ENCODE measurements around the gene TSN.
A peak's percentile ranks its signal among the peaks of the same experiment; 100 is the strongest.
"Not testable (repeated sequence)": the region's sequence is repeated elsewhere in the genome, so short reads cannot be mapped to it uniquely, and the experiment has no call there.

TSN gene

GRCh38 chr2:121707920-121708361 lies 47.5 kb upstream of the TSN start:
- Histone ChIP-seq H3K27me3 (ENCODE audit: insufficient read depth, low read length, poor library complexity, severe bottlenecking) (no peaks in the 10 kb centered on the region), H3F3A (ENCODE audit: low read depth) (peaks cover 13% of the 10 kb centered on the region; the same call in 1 of the 2 replicates), H3K4me1 (ENCODE audit: insufficient read depth, low read length, poor library complexity, severe bottlenecking) (peaks cover 36% of the 10 kb centered on the region), H3K9me2 (replicated peaks; ENCODE audit: low read depth, low read length) (no peaks in the 10 kb centered on the region), H2AFZ (ENCODE audit: low read length) (peak overlapping the region; percentile 85), H3K9ac (ENCODE audit: low read depth, low read length, poor library complexity, severe bottlenecking) (peak overlapping the region; percentile 45), H3K4me3 (ENCODE audit: low read length, poor library complexity, severe bottlenecking) (peak overlapping the region; percentile 63), H3K9me3 (ENCODE audit: insufficient read depth, low read depth, low read length) (no peaks in the 10 kb centered on the region), H4K20me1 (ENCODE audit: insufficient read depth, low read length, poor library complexity, severe bottlenecking) (no peaks in the 10 kb centered on the region), H3K4me2 (ENCODE audit: low read depth, low read length, poor library complexity, severe bottlenecking) (peak overlapping the region; percentile 79), H3K79me2 (ENCODE audit: insufficient read depth, low read length) (no peaks in the 10 kb centered on the region), H3K36me3 (ENCODE audit: insufficient read depth, low read length) (no peaks in the 10 kb centered on the region)
- TF ChIP-seq EZH2phosphoT487 (IDR thresholded peaks at IDR 0.05; ENCODE audit: borderline replicate concordance) = no peak
- TF ChIP-seq CTCF (conservative IDR thresholded peaks at IDR 0.05; ENCODE audit: low read length) = no peak

GRCh38 chr2:121709776-121710469 lies 45.5 kb upstream of the TSN start:
- Histone ChIP-seq H3F3A (ENCODE audit: low read depth) (peaks cover 13% of the 10 kb centered on the region; the same call in 1 of the 2 replicates), H3K36me3 (ENCODE audit: insufficient read depth, low read length) (no peaks in the 10 kb centered on the region), H3K9me2 (replicated peaks; ENCODE audit: low read depth, low read length) (no peaks in the 10 kb centered on the region), H3K9ac (ENCODE audit: low read depth, low read length, poor library complexity, severe bottlenecking) (no peak overlapping the region), H3K79me2 (ENCODE audit: insufficient read depth, low read length) (no peaks in the 10 kb centered on the region), H2AFZ (ENCODE audit: low read length) (no peak overlapping the region), H3K27me3 (ENCODE audit: insufficient read depth, low read length, poor library complexity, severe bottlenecking) (no peaks in the 10 kb centered on the region), H3K4me2 (ENCODE audit: low read depth, low read length, poor library complexity, severe bottlenecking) (no peak overlapping the region), H3K4me3 (ENCODE audit: low read length, poor library complexity, severe bottlenecking) (no peak overlapping the region), H4K20me1 (ENCODE audit: insufficient read depth, low read length, poor library complexity, severe bottlenecking) (no peaks in the 10 kb centered on the region), H3K9me3 (ENCODE audit: insufficient read depth, low read depth, low read length) (no peaks in the 10 kb centered on the region), H3K4me1 (ENCODE audit: insufficient read depth, low read length, poor library complexity, severe bottlenecking) (peaks cover 36% of the 10 kb centered on the region)
- TF ChIP-seq CTCF (conservative IDR thresholded peaks at IDR 0.05; ENCODE audit: low read length) = no peak
- no peak for TF ChIP-seq EZH2phosphoT487 (IDR thresholded peaks at IDR 0.05; ENCODE audit: borderline replicate concordance)

GRCh38 chr2:121710470-121711170 lies 44.8 kb upstream of the TSN start:
- no peaks in the 10 kb centered on the region for H3K27me3 ChIP-seq (ENCODE audit: insufficient read depth, low read length, poor library complexity, severe bottlenecking)
- H3K79me2 ChIP-seq (ENCODE audit: insufficient read depth, low read length) = no peaks in the 10 kb centered on the region
- no peak overlapping the region for H2AFZ ChIP-seq (ENCODE audit: low read length)
- H3K4me1 ChIP-seq (ENCODE audit: insufficient read depth, low read length, poor library complexity, severe bottlenecking) = peaks cover 31% of the 10 kb centered on the region
- H3K9me3 ChIP-seq (ENCODE audit: insufficient read depth, low read depth, low read length) = no peaks in the 10 kb centered on the region
- H3K9me2 ChIP-seq (replicated peaks; ENCODE audit: low read depth, low read length) = no peaks in the 10 kb centered on the region
- TF ChIP-seq EZH2phosphoT487 (IDR thresholded peaks at IDR 0.05; ENCODE audit: borderline replicate concordance) (no peak), CTCF (conservative IDR thresholded peaks at IDR 0.05; ENCODE audit: low read length) (no peak)
- H3K4me3 ChIP-seq (ENCODE audit: low read length, poor library complexity, severe bottlenecking) = no peak overlapping the region
- H3K36me3 ChIP-seq (ENCODE audit: insufficient read depth, low read length) = no peaks in the 10 kb centered on the region
- H4K20me1 ChIP-seq (ENCODE audit: insufficient read depth, low read length, poor library complexity, severe bottlenecking) = no peaks in the 10 kb centered on the region
- no peak overlapping the region for H3K4me2 ChIP-seq (ENCODE audit: low read depth, low read length, poor library complexity, severe bottlenecking)
- no peak overlapping the region for H3K9ac ChIP-seq (ENCODE audit: low read depth, low read length, poor library complexity, severe bottlenecking)
- peaks cover 13% of the 10 kb centered on the region; the same call in 1 of the 2 replicates for H3F3A ChIP-seq (ENCODE audit: low read depth)

GRCh38 chr2:121711481-121711880 lies 44.0 kb upstream of the TSN start:
- not testable (repeated sequence) for H3K27me3 ChIP-seq (ENCODE audit: insufficient read depth, low read length, poor library complexity, severe bottlenecking); H3K9me3 ChIP-seq (ENCODE audit: insufficient read depth, low read depth, low read length); H4K20me1 ChIP-seq (ENCODE audit: insufficient read depth, low read length, poor library complexity, severe bottlenecking); H3K4me3 ChIP-seq (ENCODE audit: low read length, poor library complexity, severe bottlenecking); H3K9me2 ChIP-seq (replicated peaks; ENCODE audit: low read depth, low read length); H3K4me2 ChIP-seq (ENCODE audit: low read depth, low read length, poor library complexity, severe bottlenecking); H3K79me2 ChIP-seq (ENCODE audit: insufficient read depth, low read length); H2AFZ ChIP-seq (ENCODE audit: low read length); H3K36me3 ChIP-seq (ENCODE audit: insufficient read depth, low read length); H3K9ac ChIP-seq (ENCODE audit: low read depth, low read length, poor library complexity, severe bottlenecking)
- Histone ChIP-seq H3K4me1 (ENCODE audit: insufficient read depth, low read length, poor library complexity, severe bottlenecking) (peaks cover 23% of the 10 kb centered on the region), H3F3A (ENCODE audit: low read depth) (peaks cover 11% of the 10 kb centered on the region; the same call in 1 of the 2 replicates)

Measured in Loucy (cell line).